NB4 (cell line): ENCODE results near the gene C1orf87.

ENCODE experiments used
- POLR2A ChIP-seq: IDR thresholded peaks from 2 replicates; pipeline ENCODE4 v1.6.1; 2011; ENCODE audit warnings: mild to moderate bottlenecking; ENCODE audit not compliant: insufficient read length; ENCODE audit errors: extremely low read depth
- TF ChIP-seq, protein P1 (sequence below): IDR thresholded peaks from one replicate; pipeline ENCODE4 v1.5.1; 2012; ENCODE audit warnings: low read depth, low read length

DNA sequence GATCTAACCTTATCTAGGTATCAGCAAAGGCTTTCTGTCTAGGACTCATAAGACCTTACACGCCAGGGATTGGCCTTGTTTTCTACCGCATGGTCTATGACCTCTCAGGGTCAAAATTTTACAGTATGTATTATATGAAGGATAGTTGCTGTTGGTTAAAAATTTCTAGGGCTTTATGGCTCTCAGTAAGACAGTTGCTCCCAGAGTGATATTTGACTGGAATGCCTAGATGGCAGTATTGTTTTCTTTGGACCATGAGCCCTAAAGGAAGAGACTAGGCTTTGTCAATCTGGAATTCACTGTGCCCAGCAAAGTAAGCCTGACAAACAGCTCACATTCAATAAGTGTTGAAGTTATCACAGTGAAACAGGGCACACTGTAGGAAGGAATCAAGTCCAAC is 37.6 kb downstream of the C1orf87 start:
- TF ChIP-seq, protein P1, sequence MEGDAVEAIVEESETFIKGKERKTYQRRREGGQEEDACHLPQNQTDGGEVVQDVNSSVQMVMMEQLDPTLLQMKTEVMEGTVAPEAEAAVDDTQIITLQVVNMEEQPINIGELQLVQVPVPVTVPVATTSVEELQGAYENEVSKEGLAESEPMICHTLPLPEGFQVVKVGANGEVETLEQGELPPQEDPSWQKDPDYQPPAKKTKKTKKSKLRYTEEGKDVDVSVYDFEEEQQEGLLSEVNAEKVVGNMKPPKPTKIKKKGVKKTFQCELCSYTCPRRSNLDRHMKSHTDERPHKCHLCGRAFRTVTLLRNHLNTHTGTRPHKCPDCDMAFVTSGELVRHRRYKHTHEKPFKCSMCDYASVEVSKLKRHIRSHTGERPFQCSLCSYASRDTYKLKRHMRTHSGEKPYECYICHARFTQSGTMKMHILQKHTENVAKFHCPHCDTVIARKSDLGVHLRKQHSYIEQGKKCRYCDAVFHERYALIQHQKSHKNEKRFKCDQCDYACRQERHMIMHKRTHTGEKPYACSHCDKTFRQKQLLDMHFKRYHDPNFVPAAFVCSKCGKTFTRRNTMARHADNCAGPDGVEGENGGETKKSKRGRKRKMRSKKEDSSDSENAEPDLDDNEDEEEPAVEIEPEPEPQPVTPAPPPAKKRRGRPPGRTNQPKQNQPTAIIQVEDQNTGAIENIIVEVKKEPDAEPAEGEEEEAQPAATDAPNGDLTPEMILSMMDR, result no peak
- TF ChIP-seq POLR2A, result no peak
